Measurements from ENCODE around the gene ALG12.

ALG12 gene

GRCh38 chr22:49917974-49918910 lies at the start of gene ALG12, which contains the start of gene CRELD2:
Gene ALG12, minus strand, starts transcription at chr22:49918438. Its CDS starts 4,673 bp downstream, at chr22:49913765.
Gene CRELD2, plus strand, starts transcription at chr22:49918634. Its CDS starts 136 bp downstream, at chr22:49918770.
- no peaks in the 10 kb centered on the region for H3K27me3 ChIP-seq (ENCODE audit: low read depth, low read length)
- peak within 1 kb of the TSS; percentile 63 to 86 for H3K4me3 ChIP-seq (ENCODE audit: low read depth in 1 of 2, low read length in 2 of 2)
- H3K4me1 ChIP-seq (ENCODE audit: control insufficient read depth in 1 of 2, insufficient read depth in 2 of 2, low read length in 2 of 2) = peaks cover 0 to 23% of the 10 kb centered on the region in 2 donors
- peak within 1 kb of the TSS; percentile 69 for H3K27ac ChIP-seq (ENCODE audit: low read length)
- H3K36me3 ChIP-seq (ENCODE audit: control insufficient read depth in 1 of 2, insufficient read depth in 2 of 2, low read length in 2 of 2) = peaks cover 3 to 17% of the 10 kb centered on the region in 2 donors
- H3K9me3 ChIP-seq (ENCODE audit: control insufficient read depth in 1 of 2, low read length in 2 of 2) = no peaks in the 10 kb centered on the region

GRCh38 chr22:49967706-49968208 lies 49.5 kb upstream of the ALG12 start:
- Histone ChIP-seq H3K9me3 (ENCODE audit: control insufficient read depth in 1 of 2, low read length in 2 of 2) (no peaks in the 10 kb centered on the region), H3K4me1 (ENCODE audit: control insufficient read depth in 1 of 2, insufficient read depth in 2 of 2, low read length in 2 of 2) (peaks cover 17 to 59% of the 10 kb centered on the region in 2 donors), H3K36me3 (ENCODE audit: control insufficient read depth in 1 of 2, insufficient read depth in 2 of 2, low read length in 2 of 2) (peaks cover 8 to 19% of the 10 kb centered on the region in 2 donors), H3K27me3 (ENCODE audit: low read depth, low read length) (no peaks in the 10 kb centered on the region), H3K4me3 (ENCODE audit: low read depth in 1 of 2, low read length in 2 of 2) (peak overlapping the region in 1 of 2 donors; percentile 2), H3K27ac (ENCODE audit: low read length) (peak overlapping the region; percentile 40)

GRCh38 chr22:49966774-49967705 lies 48.8 kb upstream of the ALG12 start:
- H3K9me3 ChIP-seq (ENCODE audit: control insufficient read depth in 1 of 2, low read length in 2 of 2) = no peaks in the 10 kb centered on the region
- peaks cover 11 to 19% of the 10 kb centered on the region in 2 donors for H3K36me3 ChIP-seq (ENCODE audit: control insufficient read depth in 1 of 2, insufficient read depth in 2 of 2, low read length in 2 of 2)
- peaks cover 17 to 60% of the 10 kb centered on the region in 2 donors for H3K4me1 ChIP-seq (ENCODE audit: control insufficient read depth in 1 of 2, insufficient read depth in 2 of 2, low read length in 2 of 2)
- H3K27me3 ChIP-seq (ENCODE audit: low read depth, low read length) = no peaks in the 10 kb centered on the region
- H3K4me3 ChIP-seq (ENCODE audit: low read depth in 1 of 2, low read length in 2 of 2) = peak overlapping the region in 1 of 2 donors; percentile 2
- H3K27ac ChIP-seq (ENCODE audit: low read length) = peak overlapping the region; percentile 40

- no peaks in the 10 kb centered on the region for H3K27me3 ChIP-seq (ENCODE audit: low read depth, low read length)
- no peaks in the 10 kb centered on the region for H3K9me3 ChIP-seq (ENCODE audit: control insufficient read depth in 1 of 2, low read length in 2 of 2)
- no peak overlapping the region for H3K4me3 ChIP-seq (ENCODE audit: low read depth in 1 of 2, low read length in 2 of 2)
- H3K36me3 ChIP-seq (ENCODE audit: control insufficient read depth in 1 of 2, insufficient read depth in 2 of 2, low read length in 2 of 2) = peaks cover 11 to 19% of the 10 kb centered on the region in 2 donors
- peak overlapping the region; percentile 29 for H3K27ac ChIP-seq (ENCODE audit: low read length)
- peaks cover 17 to 56% of the 10 kb centered on the region in 2 donors for H3K4me1 ChIP-seq (ENCODE audit: control insufficient read depth in 1 of 2, insufficient read depth in 2 of 2, low read length in 2 of 2)
Measured at GRCh38 chr22:49966041-49966773, 48.0 kb upstream of the ALG12 start.

- Histone ChIP-seq H3K36me3 (ENCODE audit: control insufficient read depth in 1 of 2, insufficient read depth in 2 of 2, low read length in 2 of 2) (peaks cover 11 to 19% of the 10 kb centered on the region in 2 donors), H3K4me1 (ENCODE audit: control insufficient read depth in 1 of 2, insufficient read depth in 2 of 2, low read length in 2 of 2) (peaks cover 17 to 52% of the 10 kb centered on the region in 2 donors), H3K27me3 (ENCODE audit: low read depth, low read length) (no peaks in the 10 kb centered on the region), H3K4me3 (ENCODE audit: low read depth in 1 of 2, low read length in 2 of 2) (no peak overlapping the region), H3K27ac (ENCODE audit: low read length) (no peak overlapping the region), H3K9me3 (ENCODE audit: control insufficient read depth in 1 of 2, low read length in 2 of 2) (no peaks in the 10 kb centered on the region)
Measured at GRCh38 chr22:49965091-49966040, 47.1 kb upstream of the ALG12 start.

- Histone ChIP-seq H3K4me1 (ENCODE audit: control insufficient read depth in 1 of 2, insufficient read depth in 2 of 2, low read length in 2 of 2) (peaks cover 20 to 51% of the 10 kb centered on the region in 2 donors), H3K27ac (ENCODE audit: low read length) (no peak overlapping the region)
Measured at GRCh38 chr22:49964136-49965090, 46.2 kb upstream of the ALG12 start.

GRCh38 chr22:49963647-49964026 lies 45.4 kb upstream of the ALG12 start:
- Histone ChIP-seq H3K36me3 (ENCODE audit: control insufficient read depth in 1 of 2, insufficient read depth in 2 of 2, low read length in 2 of 2) (peaks cover 11 to 19% of the 10 kb centered on the region in 2 donors), H3K4me1 (ENCODE audit: control insufficient read depth in 1 of 2, insufficient read depth in 2 of 2, low read length in 2 of 2) (peaks cover 25 to 52% of the 10 kb centered on the region in 2 donors), H3K27ac (ENCODE audit: low read length) (no peak overlapping the region), H3K27me3 (ENCODE audit: low read depth, low read length) (no peaks in the 10 kb centered on the region), H3K4me3 (ENCODE audit: low read depth in 1 of 2, low read length in 2 of 2) (peak overlapping the region in 1 of 2 donors; percentile 73), H3K9me3 (ENCODE audit: control insufficient read depth in 1 of 2, low read length in 2 of 2) (no peaks in the 10 kb centered on the region)

More at GRCh38 chr22:49964136-49965090, 46.2 kb upstream of the ALG12 start:
- peaks cover 11 to 19% of the 10 kb centered on the region in 2 donors for H3K36me3 ChIP-seq (ENCODE audit: control insufficient read depth in 1 of 2, insufficient read depth in 2 of 2, low read length in 2 of 2)
- H3K27me3 ChIP-seq (ENCODE audit: low read depth, low read length) = no peaks in the 10 kb centered on the region
- H3K4me3 ChIP-seq (ENCODE audit: low read depth in 1 of 2, low read length in 2 of 2) = peak overlapping the region in 1 of 2 donors; percentile 39
- H3K9me3 ChIP-seq (ENCODE audit: control insufficient read depth in 1 of 2, low read length in 2 of 2) = no peaks in the 10 kb centered on the region

- H3K36me3 ChIP-seq (ENCODE audit: control insufficient read depth in 1 of 2, insufficient read depth in 2 of 2, low read length in 2 of 2) = peaks cover 11 to 19% of the 10 kb centered on the region in 2 donors
- no peaks in the 10 kb centered on the region for H3K27me3 ChIP-seq (ENCODE audit: low read depth, low read length)
- peak overlapping the region; percentile 77 for H3K27ac ChIP-seq (ENCODE audit: low read length)
- H3K9me3 ChIP-seq (ENCODE audit: control insufficient read depth in 1 of 2, low read length in 2 of 2) = no peaks in the 10 kb centered on the region
- H3K4me1 ChIP-seq (ENCODE audit: control insufficient read depth in 1 of 2, insufficient read depth in 2 of 2, low read length in 2 of 2) = peaks cover 25 to 51% of the 10 kb centered on the region in 2 donors
- peak overlapping the region; percentile 56 to 73 for H3K4me3 ChIP-seq (ENCODE audit: low read depth in 1 of 2, low read length in 2 of 2)
Measured at GRCh38 chr22:49962751-49963646, 44.8 kb upstream of the ALG12 start.

All from muscle layer of duodenum (tissue), 2 donors.